ENCODE results near the gene NEDD4L. TPM values are rescaled to one million over a fixed set of nuclear protein-coding genes. Genes with fewer than 3 reads are reported as not detected.

NEDD4L gene
- total and polyA plus RNA-seq, 8 donors = 88.0 to 159 (median 95.2) TPM

- H3K27me3 ChIP-seq = no peaks in the 10 kb centered on the region
- DNase-seq = no peak
- H3K27ac ChIP-seq = no peak overlapping the region
- no peak for TF ChIP-seq CTCF (IDR thresholded peaks at IDR 0.05)
- intact Hi-C loops (cut with DNase I) = loop anchor here in 1 of 2 donors (10.0 kb wide), 1 partner anchor 241 kb away; no protein-coding TSS in a partner anchor
- H3K4me3 ChIP-seq = no peak overlapping the region
- no peak for ATAC-seq
- H3K36me3 ChIP-seq = no peaks in the 10 kb centered on the region
- H3K9me3 ChIP-seq = no peaks in the 10 kb centered on the region
- H3K4me1 ChIP-seq = peaks cover 0 to 8% of the 10 kb centered on the region in 2 donors
Measured at GRCh38 chr18:58125756-58126155, 81.7 kb downstream of the NEDD4L start.

GRCh38 chr18:58128381-58129374, 84.7 kb downstream of the NEDD4L start:
- no peak for ATAC-seq
- TF ChIP-seq CTCF (IDR thresholded peaks at IDR 0.05) = no peak
- Histone ChIP-seq H3K36me3 (no peaks in the 10 kb centered on the region), H3K4me3 (no peak overlapping the region), H3K27me3 (no peaks in the 10 kb centered on the region), H3K4me1 (no peaks in the 10 kb centered on the region), H3K9me3 (no peaks in the 10 kb centered on the region), H3K27ac (no peak overlapping the region)
- intact Hi-C loops (cut with DNase I) = loop anchor here in 1 of 2 donors (10.0 kb wide), 1 partner anchor 244 kb away; no protein-coding TSS in a partner anchor
- DNase-seq = no peak

- Histone ChIP-seq H3K27me3 (no peaks in the 10 kb centered on the region), H3K4me1 (peaks cover 6 to 9% of the 10 kb centered on the region in 2 donors), H3K36me3 (no peaks in the 10 kb centered on the region), H3K4me3 (no peak overlapping the region), H3K27ac (no peak overlapping the region), H3K9me3 (no peaks in the 10 kb centered on the region)
- ATAC-seq = no peak
- intact Hi-C loops (cut with DNase I) = no loop called here
- TF ChIP-seq CTCF (IDR thresholded peaks at IDR 0.05) = no peak
- no peak for DNase-seq
Measured at GRCh38 chr18:58132595-58133261, 88.7 kb downstream of the NEDD4L start.

- no peaks in the 10 kb centered on the region for H3K9me3 ChIP-seq
- ATAC-seq (peak; percentile 54), DNase-seq (peak in 1 of 4 donors; percentile 63)
- H3K27ac ChIP-seq = no peak overlapping the region
- no peaks in the 10 kb centered on the region for H3K36me3 ChIP-seq
- no peaks in the 10 kb centered on the region for H3K27me3 ChIP-seq
- H3K4me3 ChIP-seq = no peak overlapping the region
- intact Hi-C loops (cut with DNase I) = no loop called here
- TF ChIP-seq CTCF (IDR thresholded peaks at IDR 0.05) = no peak
- peaks cover 6 to 9% of the 10 kb centered on the region in 2 donors for H3K4me1 ChIP-seq
Measured at GRCh38 chr18:58135183-58135641, 91.2 kb downstream of the NEDD4L start.

Measured in left lung (tissue), 10 donors.